Vagina (tissue), 2 donors: Measurements from ENCODE around the gene SNX3. TPM values are rescaled to one million over a fixed set of nuclear protein-coding genes. Genes with fewer than 3 reads are reported as not detected.
A peak's percentile ranks its signal among the peaks of the same experiment; 100 is the strongest.
"Not testable (repeated sequence)": the region's sequence is repeated elsewhere in the genome, so short reads cannot be mapped to it uniquely, and the experiment has no call there.

Experiments used
- DNase-seq, 2 donors: peaks; one replicate each; pipeline ENCODE4 v3.0.0-alpha.2; 2017; ENCODE audit errors: extremely low spot score in 2 of 2
- H3K27ac ChIP-seq: fragments of 200-600 bp; sonication (generic); one replicate; pipeline ENCODE4 v1.5.1; 2019
- H3K27me3 ChIP-seq: fragments of 200-600 bp; sonication (generic); one replicate; pipeline ENCODE4 v1.5.1; 2019
- H3K36me3 ChIP-seq, 2 donors: fragments of 200-600 bp; sonication (generic); one replicate each; pipeline ENCODE4 v1.5.1; 2017 to 2019
- H3K4me1 ChIP-seq: fragments of 200-600 bp; sonication (generic); one replicate; pipeline ENCODE4 v1.5.1; 2019
- H3K4me3 ChIP-seq, 2 donors: fragments of 200-600 bp; sonication (generic); 1 replicate in 1 of 2; 2 replicates in 1 of 2; pipeline ENCODE4 v1.5.1; 2016 to 2019
- H3K9me3 ChIP-seq: fragments of 200-600 bp; sonication (generic); one replicate; pipeline ENCODE4 v1.5.1; 2019
- CTCF ChIP-seq, 3 experiments: fragments of 450-650 bp in 2 of 3; fragments of 200-600 bp in 1 of 3; sonication (generic) in 1 of 3; IDR thresholded peaks; one replicate each; pipeline ENCODE4 v1.5.1; 2017 to 2019; ENCODE audit warnings: antibody characterized with exemption in 3 of 3, mild to moderate bottlenecking in 2 of 3, moderate library complexity in 2 of 3
- POLR2A ChIP-seq, 2 donors: fragments of 450-650 bp; IDR thresholded peaks; one replicate each; pipeline ENCODE4 v1.6.1; 2017; ENCODE audit warnings: antibody characterized with exemption in 2 of 2, mild to moderate bottlenecking in 2 of 2, moderate library complexity in 2 of 2
- POLR2AphosphoS5 ChIP-seq, 2 donors: sonication (generic); formaldehyde crosslinking; IDR thresholded peaks; one replicate each; pipeline ENCODE4 v1.9.0; 2017; ENCODE audit warnings: antibody characterized with exemption in 2 of 2, mild to moderate bottlenecking in 2 of 2, low read depth in 1 of 2; ENCODE audit not compliant: insufficient read depth in 1 of 2
- intact Hi-C: fragments of 100-400 bp; cut with DNase I; formaldehyde crosslinking; loops from one replicate; pipeline ENCODE4 v1.15.1; 2023
- total RNA-seq: library from RNA; depleted of rRNA; stranded (reverse); fragments of >200 nt; gene quantifications from one replicate; pipeline ENCODE4 v1.2.3, GENCODE V29; 2016

Gene SNX3
- 123 TPM for total RNA-seq

GRCh38 chr6:108260809-108261569 lies at the start of gene SNX3:
TSS of gene SNX3 (minus strand) at chr6:108261040. CDS start at chr6:108260921, 119 bp downstream.
- Histone ChIP-seq H3K36me3 (no peaks in the 10 kb centered on the region), H3K9me3 (no peaks in the 10 kb centered on the region), H3K4me3 (peak within 1 kb of the TSS; percentile 80 to 81), H3K27me3 (no peaks in the 10 kb centered on the region), H3K27ac (peak within 1 kb of the TSS; percentile 98), H3K4me1 (peaks cover 45% of the 10 kb centered on the region)
- intact Hi-C loops = no loop called here
- TF ChIP-seq CTCF (IDR thresholded peaks at IDR 0.05) (no peak), POLR2A (IDR thresholded peaks at IDR 0.05) (peak in 1 of 2 donors; percentile 52), POLR2AphosphoS5 (IDR thresholded peaks at IDR 0.05; ENCODE audit: insufficient read depth in 1 of 2, low read depth in 1 of 2) (peak; percentile 88 to 92)
- peak in 1 of 2 donors; percentile 97 for DNase-seq

- Histone ChIP-seq H3K27ac (no peak overlapping the region), H3K4me3 (no peak overlapping the region), H3K4me1 (no peaks in the 10 kb centered on the region), H3K9me3 (no peaks in the 10 kb centered on the region), H3K36me3 (no peaks in the 10 kb centered on the region), H3K27me3 (no peaks in the 10 kb centered on the region)
- DNase-seq = no peak
- intact Hi-C loops = no loop called here
- TF ChIP-seq CTCF (IDR thresholded peaks at IDR 0.05) (no peak), POLR2A (IDR thresholded peaks at IDR 0.05) (no peak), POLR2AphosphoS5 (IDR thresholded peaks at IDR 0.05; ENCODE audit: insufficient read depth in 1 of 2, low read depth in 1 of 2) (no peak)
Observed at GRCh38 chr6:108309844-108310243, 49.0 kb upstream of the SNX3 start.

GRCh38 chr6:108308641-108309040 lies 47.8 kb upstream of the SNX3 start:
- H3K4me1 ChIP-seq, H3K4me3 ChIP-seq, intact Hi-C loops, H3K27ac ChIP-seq, H3K27me3 ChIP-seq, DNase-seq, H3K36me3 ChIP-seq, H3K9me3 ChIP-seq: not testable (repeated sequence)

GRCh38 chr6:108304646-108305045 lies 43.8 kb upstream of the SNX3 start:
- H3K36me3 ChIP-seq = no peaks in the 10 kb centered on the region
- H3K27me3 ChIP-seq = no peaks in the 10 kb centered on the region
- H3K9me3 ChIP-seq = no peaks in the 10 kb centered on the region
- intact Hi-C loops = no loop called here
- H3K4me3 ChIP-seq = no peak overlapping the region
- DNase-seq = no peak
- H3K27ac ChIP-seq = no peak overlapping the region
- no peaks in the 10 kb centered on the region for H3K4me1 ChIP-seq
- TF ChIP-seq POLR2AphosphoS5 (IDR thresholded peaks at IDR 0.05; ENCODE audit: insufficient read depth in 1 of 2, low read depth in 1 of 2) (no peak), POLR2A (IDR thresholded peaks at IDR 0.05) (no peak), CTCF (IDR thresholded peaks at IDR 0.05) (no peak)

GRCh38 chr6:108302386-108302785 lies 41.5 kb upstream of the SNX3 start:
- TF ChIP-seq POLR2A (IDR thresholded peaks at IDR 0.05) = no peak
- no peak for TF ChIP-seq POLR2AphosphoS5 (IDR thresholded peaks at IDR 0.05; ENCODE audit: insufficient read depth in 1 of 2, low read depth in 1 of 2)
- no peak for TF ChIP-seq CTCF (IDR thresholded peaks at IDR 0.05)

More at GRCh38 chr6:108302386-108302785, 41.5 kb upstream of the SNX3 start:
- H3K9me3 ChIP-seq = no peaks in the 10 kb centered on the region
- H3K36me3 ChIP-seq = no peaks in the 10 kb centered on the region
- intact Hi-C loops = no loop called here
- DNase-seq = no peak
- H3K27ac ChIP-seq = no peak overlapping the region
- H3K27me3 ChIP-seq = no peaks in the 10 kb centered on the region
- H3K4me3 ChIP-seq = no peak overlapping the region
- H3K4me1 ChIP-seq = no peaks in the 10 kb centered on the region
